HCT116 (cell line): Measurements from ENCODE around the gene TAS1R2. TPM values are rescaled to one million over a fixed set of nuclear protein-coding genes. Genes with fewer than 3 reads are reported as not detected.
"Not testable (repeated sequence)": the region's sequence is repeated elsewhere in the genome, so short reads cannot be mapped to it uniquely, and the experiment has no call there.

Experiments used
- ATAC-seq: fragments of 200-7000 bp; cut with Tn5 transposase; 2 replicates; pipeline ENCODE4 v1.9.1; 2020; ENCODE audit warnings: mild to moderate bottlenecking, moderate library complexity
- BruUV-seq: library from RNA; stranded (reverse); fragments of 400-500 nt; replicated peaks from 2 replicates; lab custom pipeline; 2021; lab: Mats Ljungman, UMichigan
- CTCF ChIA-PET: fragments of 300-600 bp; sonication (Branson Sonifier 250); formaldehyde crosslinking; loops from one replicate; lab custom pipeline; 2021; ENCODE audit warnings: antibody characterized with exemption; lab: Charles Lee
- POLR2A ChIA-PET: fragments of 300-600, 350-600 bp; sonication (Branson Sonifier 250); formaldehyde crosslinking; loops from one replicate; lab custom pipeline; 2021; ENCODE audit warnings: antibody characterized with exemption; lab: Charles Lee
- RAD21 ChIA-PET, 2 experiments: fragments of 300-600 bp; sonication (Branson Sonifier 250); formaldehyde crosslinking; loops; one replicate each; lab custom pipeline; 2023; ENCODE audit warnings: low total read pairs in 2 of 2; ENCODE audit not compliant: uncharacterized antibody in 2 of 2, unreplicated experiment in 2 of 2, low non-redundant PET in 1 of 2; lab: Charles Lee
- DNase-seq: peaks from one replicate; pipeline ENCODE4 v3.0.0-alpha.2; 2010; ENCODE audit warnings: low read depth, low spot score
- H2AFZ ChIP-seq: fragments of 200-600 bp; shearing (Covaris generic), sonication (generic); 2 replicates; pipeline ENCODE4 v1.6.1; 2017; ENCODE audit warnings: low read depth, mixed run types, mixed read lengths, antibody characterized with exemption, low read length; ENCODE audit not compliant: poor library complexity, severe bottlenecking
- H3K27ac ChIP-seq: 2 replicates; pipeline ENCODE4 v1.5.1; 2012; ENCODE audit warnings: low read depth, low read length
- H3K27me3 ChIP-seq: fragments of 200-600 bp; sonication (generic); 2 replicates; pipeline ENCODE4 v1.6.1; 2016; ENCODE audit warnings: mixed run types, low read length, mixed read lengths; ENCODE audit not compliant: insufficient read depth
- H3K36me3 ChIP-seq, 2 experiments: fragments of 200-500 bp in 1 of 2; fragments of 200-600 bp in 1 of 2; sonication (Bioruptor generic) in 1 of 2; sonication (generic) in 1 of 2; 2 replicates each; pipeline versions ENCODE4 v1.5.1 to v1.6.1; 2014 to 2016; ENCODE audit warnings: low read length in 2 of 2, inconsistent platforms in 1 of 2, mixed read lengths in 1 of 2, mixed run types in 1 of 2; ENCODE audit not compliant: insufficient read depth in 2 of 2, control insufficient read depth in 1 of 2
- H3K4me1 ChIP-seq, 2 experiments: fragments of 200-600 bp in 1 of 2; sonication (generic) in 1 of 2; 2 replicates each; pipeline versions ENCODE4 v1.5.1 to v1.6.1; 2012 to 2017; ENCODE audit warnings: low read length in 2 of 2, inconsistent platforms in 1 of 2, mild to moderate bottlenecking in 1 of 2, mixed read lengths in 1 of 2, mixed run types in 1 of 2, moderate library complexity in 1 of 2; ENCODE audit not compliant: insufficient read depth in 2 of 2, control insufficient read depth in 1 of 2
- H3K4me2 ChIP-seq: fragments of 200-600 bp; sonication (generic); 2 replicates; pipeline ENCODE4 v1.6.1; 2017; ENCODE audit warnings: mixed run types, low read length, mixed read lengths
- H3K4me3 ChIP-seq, 2 experiments: fragments of 200-600 bp in 1 of 2; sonication (generic) in 1 of 2; replicated peaks in 1 of 2; 2 replicates each; pipeline ENCODE4 v1.5.1; 2011 to 2016; ENCODE audit warnings: low read length in 2 of 2, control low read depth in 1 of 2, low read depth in 1 of 2, mild to moderate bottlenecking in 1 of 2, mixed read lengths in 1 of 2, mixed run types in 1 of 2
- H3K79me2 ChIP-seq: fragments of 200-600 bp; sonication (generic); 2 replicates; pipeline ENCODE4 v1.6.1; 2017; ENCODE audit warnings: mild to moderate bottlenecking, mixed run types, low read length, moderate library complexity, mixed read lengths; ENCODE audit not compliant: insufficient read depth
- H3K9ac ChIP-seq: fragments of 200-600 bp; sonication (generic); 2 replicates; pipeline ENCODE4 v1.6.1; 2016; ENCODE audit warnings: low read length, mixed read lengths
- H3K9me2 ChIP-seq: fragments of 200-600 bp; sonication (generic), shearing (Covaris generic); 2 replicates; pipeline ENCODE4 v1.6.1; 2017; ENCODE audit warnings: mixed run types, mild to moderate bottlenecking, moderate library complexity; ENCODE audit not compliant: insufficient read depth
- H3K9me3 ChIP-seq, 2 experiments: fragments of 200-500 bp in 1 of 2; fragments of 200-600 bp in 1 of 2; sonication (Bioruptor generic) in 1 of 2; sonication (generic) in 1 of 2; 2 replicates each; pipeline ENCODE4 v1.6.1; 2014 to 2017; ENCODE audit warnings: low read length in 2 of 2, mixed read lengths in 2 of 2, inconsistent platforms in 1 of 2, low read depth in 1 of 2, mild to moderate bottlenecking in 1 of 2, mixed run types in 1 of 2, moderate library complexity in 1 of 2; ENCODE audit not compliant: control insufficient read depth in 1 of 2, insufficient read depth in 1 of 2
- H4K20me1 ChIP-seq: fragments of 200-600 bp; sonication (generic), shearing (Covaris generic); 2 replicates; pipeline ENCODE4 v1.6.1; 2017; ENCODE audit warnings: mixed run types, mild to moderate bottlenecking, moderate library complexity; ENCODE audit not compliant: insufficient read depth
- CBX3 ChIP-seq: IDR thresholded peaks from 2 replicates; pipeline ENCODE4 v1.6.1; 2012; ENCODE audit warnings: low read depth
- CEBPB ChIP-seq: IDR thresholded peaks from 2 replicates; pipeline ENCODE4 v1.6.1; 2012; ENCODE audit warnings: low read depth
- EGR1 ChIP-seq: IDR thresholded peaks from 2 replicates; pipeline ENCODE4 v1.6.1; 2012; ENCODE audit warnings: low read depth
- EZH2 ChIP-seq: fragments of 200-600 bp; sonication (generic); IDR thresholded peaks from 2 replicates; pipeline ENCODE4 v1.6.1; 2017; ENCODE audit warnings: antibody characterized with exemption, mixed run types
- POLR2A ChIP-seq: IDR thresholded peaks from 2 replicates; pipeline ENCODE4 v1.7.0; 2011; ENCODE audit warnings: borderline replicate concordance; ENCODE audit not compliant: insufficient read depth, insufficient read length; ENCODE audit errors: extremely low read depth
- SIN3A ChIP-seq: IDR thresholded peaks from 2 replicates; pipeline ENCODE4 v1.6.1; 2012; ENCODE audit warnings: low read depth
- TCF7L2 ChIP-seq: IDR thresholded peaks from 2 replicates; pipeline ENCODE4 v1.7.0; 2011; ENCODE audit warnings: borderline replicate concordance, inconsistent platforms; ENCODE audit not compliant: insufficient read depth, insufficient read length; ENCODE audit errors: extremely low read depth
- ZFX ChIP-seq: fragments of 450-650 bp; IDR thresholded peaks from 2 replicates; pipeline ENCODE4 v1.6.1; 2017
- intact Hi-C: fragments of 100-400 bp; cut with micrococcal nuclease; formaldehyde crosslinking; loops from 2 replicates; pipeline ENCODE4 v1.10.0; 2022
- total RNA-seq: library from RNA; stranded (reverse); gene quantifications from one replicate; pipeline ENCODE4 v1.2.1, GENCODE V29; 2021; ENCODE audit not compliant: unreplicated experiment
- TF ChIP-seq, protein P1 (sequence below): IDR thresholded peaks from 2 replicates; pipeline ENCODE4 v1.6.1; 2012; ENCODE audit warnings: low read depth
- TF ChIP-seq, protein P2 (sequence below), 3 experiments: fragments of 200-600 bp in 1 of 3; sonication (generic) in 1 of 3; IDR thresholded peaks in 2 of 3; conservative IDR thresholded peaks in 1 of 3; 2 replicates each; pipeline ENCODE4 v1.5.1; 2012 to 2017; ENCODE audit warnings: low read depth in 2 of 3, low read length in 2 of 3, antibody characterized with exemption in 1 of 3, borderline replicate concordance in 1 of 3, control low read depth in 1 of 3, mild to moderate bottlenecking in 1 of 3, mixed read lengths in 1 of 3, mixed run types in 1 of 3, moderate library complexity in 1 of 3; ENCODE audit not compliant: insufficient read depth in 1 of 3

Gene TAS1R2
- total RNA-seq, 1 experiment from 2014 or later = not detected

DNA sequence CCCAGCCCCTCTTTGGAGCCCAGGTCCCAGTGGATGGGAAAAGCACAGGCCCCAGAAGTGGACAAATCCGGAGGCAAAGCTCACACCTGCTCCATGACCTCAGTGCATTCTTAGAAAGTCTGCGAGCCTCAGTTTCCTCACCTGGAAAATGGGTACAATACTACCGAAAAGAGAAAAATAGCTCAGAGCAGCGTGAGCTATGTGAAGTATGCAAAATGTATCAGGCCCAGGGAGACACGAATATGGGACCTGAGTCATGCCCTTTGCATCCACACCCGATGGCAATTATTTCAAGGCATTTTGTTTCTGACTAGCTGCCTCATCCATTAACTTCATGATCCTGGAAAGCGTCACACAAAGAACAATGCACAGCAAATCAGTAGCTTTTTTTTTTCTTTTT, 33.7 kb upstream of the TAS1R2 start:
- H3K79me2 ChIP-seq = no peaks in the 10 kb centered on the region
- CTCF ChIA-PET = interaction anchor here (0.6 to 1.8 kb wide), 3 partner anchors 9 to 20 kb away, joined by 3 to 6 read pairs (median 3); no protein-coding TSS in a partner anchor
- H3K9me3 ChIP-seq = no peaks in the 10 kb centered on the region
- no peak for DNase-seq
- POLR2A ChIA-PET = interaction anchor here (0.9 kb wide), 1 partner anchor 10 kb away, joined by 4 read pairs; the partner anchor contains the start of gene ALDH4A1
- no peaks in the 10 kb centered on the region for H4K20me1 ChIP-seq
- H2AFZ ChIP-seq = no peak overlapping the region
- H3K9me2 ChIP-seq = no peaks in the 10 kb centered on the region
- no peak overlapping the region for H3K27ac ChIP-seq
- RAD21 ChIA-PET = interaction anchor here in 1 of 2 experiments (1.3 kb wide), 1 partner anchor 9 kb away, joined by 3 read pairs; no protein-coding TSS in a partner anchor
- H3K4me1 ChIP-seq = no peaks in the 10 kb centered on the region
- no peaks in the 10 kb centered on the region for H3K36me3 ChIP-seq
- intact Hi-C loops = no loop called here
- H3K9ac ChIP-seq = no peak overlapping the region
- no peak overlapping the region for H3K4me3 ChIP-seq
- no TSS peak for BruUV-seq
- no peaks in the 10 kb centered on the region for H3K27me3 ChIP-seq
- H3K4me2 ChIP-seq = no peak overlapping the region
- TF ChIP-seq SIN3A (no peak), POLR2A (no peak), EZH2 (no peak), TCF7L2 (no peak), CBX3 (no peak), ZFX (no peak), CEBPB (no peak), EGR1 (no peak)
- TF ChIP-seq, protein P1, sequence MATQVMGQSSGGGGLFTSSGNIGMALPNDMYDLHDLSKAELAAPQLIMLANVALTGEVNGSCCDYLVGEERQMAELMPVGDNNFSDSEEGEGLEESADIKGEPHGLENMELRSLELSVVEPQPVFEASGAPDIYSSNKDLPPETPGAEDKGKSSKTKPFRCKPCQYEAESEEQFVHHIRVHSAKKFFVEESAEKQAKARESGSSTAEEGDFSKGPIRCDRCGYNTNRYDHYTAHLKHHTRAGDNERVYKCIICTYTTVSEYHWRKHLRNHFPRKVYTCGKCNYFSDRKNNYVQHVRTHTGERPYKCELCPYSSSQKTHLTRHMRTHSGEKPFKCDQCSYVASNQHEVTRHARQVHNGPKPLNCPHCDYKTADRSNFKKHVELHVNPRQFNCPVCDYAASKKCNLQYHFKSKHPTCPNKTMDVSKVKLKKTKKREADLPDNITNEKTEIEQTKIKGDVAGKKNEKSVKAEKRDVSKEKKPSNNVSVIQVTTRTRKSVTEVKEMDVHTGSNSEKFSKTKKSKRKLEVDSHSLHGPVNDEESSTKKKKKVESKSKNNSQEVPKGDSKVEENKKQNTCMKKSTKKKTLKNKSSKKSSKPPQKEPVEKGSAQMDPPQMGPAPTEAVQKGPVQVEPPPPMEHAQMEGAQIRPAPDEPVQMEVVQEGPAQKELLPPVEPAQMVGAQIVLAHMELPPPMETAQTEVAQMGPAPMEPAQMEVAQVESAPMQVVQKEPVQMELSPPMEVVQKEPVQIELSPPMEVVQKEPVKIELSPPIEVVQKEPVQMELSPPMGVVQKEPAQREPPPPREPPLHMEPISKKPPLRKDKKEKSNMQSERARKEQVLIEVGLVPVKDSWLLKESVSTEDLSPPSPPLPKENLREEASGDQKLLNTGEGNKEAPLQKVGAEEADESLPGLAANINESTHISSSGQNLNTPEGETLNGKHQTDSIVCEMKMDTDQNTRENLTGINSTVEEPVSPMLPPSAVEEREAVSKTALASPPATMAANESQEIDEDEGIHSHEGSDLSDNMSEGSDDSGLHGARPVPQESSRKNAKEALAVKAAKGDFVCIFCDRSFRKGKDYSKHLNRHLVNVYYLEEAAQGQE = no peak
- TF ChIP-seq, protein P2, sequence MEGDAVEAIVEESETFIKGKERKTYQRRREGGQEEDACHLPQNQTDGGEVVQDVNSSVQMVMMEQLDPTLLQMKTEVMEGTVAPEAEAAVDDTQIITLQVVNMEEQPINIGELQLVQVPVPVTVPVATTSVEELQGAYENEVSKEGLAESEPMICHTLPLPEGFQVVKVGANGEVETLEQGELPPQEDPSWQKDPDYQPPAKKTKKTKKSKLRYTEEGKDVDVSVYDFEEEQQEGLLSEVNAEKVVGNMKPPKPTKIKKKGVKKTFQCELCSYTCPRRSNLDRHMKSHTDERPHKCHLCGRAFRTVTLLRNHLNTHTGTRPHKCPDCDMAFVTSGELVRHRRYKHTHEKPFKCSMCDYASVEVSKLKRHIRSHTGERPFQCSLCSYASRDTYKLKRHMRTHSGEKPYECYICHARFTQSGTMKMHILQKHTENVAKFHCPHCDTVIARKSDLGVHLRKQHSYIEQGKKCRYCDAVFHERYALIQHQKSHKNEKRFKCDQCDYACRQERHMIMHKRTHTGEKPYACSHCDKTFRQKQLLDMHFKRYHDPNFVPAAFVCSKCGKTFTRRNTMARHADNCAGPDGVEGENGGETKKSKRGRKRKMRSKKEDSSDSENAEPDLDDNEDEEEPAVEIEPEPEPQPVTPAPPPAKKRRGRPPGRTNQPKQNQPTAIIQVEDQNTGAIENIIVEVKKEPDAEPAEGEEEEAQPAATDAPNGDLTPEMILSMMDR (IDR thresholded peaks at IDR 0.05 in 2 of 3, conservative IDR thresholded peaks at IDR 0.05 in 1 of 3; ENCODE audit: borderline replicate concordance in 1 of 3, insufficient read depth in 1 of 3, low read depth in 2 of 3, low read length in 2 of 3) = no peak
- no peak for ATAC-seq

DNA sequence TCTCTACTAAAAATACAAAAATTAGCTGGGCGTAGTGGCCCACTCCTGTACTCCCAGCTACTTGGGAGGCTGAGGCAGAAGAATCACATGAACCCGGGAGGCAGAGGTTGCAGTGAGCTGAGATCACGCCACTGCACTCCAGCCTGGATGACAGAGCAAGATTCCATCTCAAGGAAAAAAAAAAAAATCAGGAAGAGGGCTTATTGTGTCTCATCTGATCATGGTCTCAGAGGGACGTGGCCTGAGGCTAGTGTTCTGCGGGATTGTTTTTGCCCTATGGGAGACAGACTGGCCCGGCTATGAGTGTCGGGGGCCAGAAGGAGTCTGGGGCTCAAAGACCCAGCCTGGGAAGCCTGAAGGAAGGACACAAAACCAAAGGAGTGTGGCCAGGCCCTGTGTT, 32.4 kb upstream of the TAS1R2 start:
- H2AFZ ChIP-seq, intact Hi-C loops, POLR2A ChIA-PET, H3K4me1 ChIP-seq, RAD21 ChIA-PET, H3K27me3 ChIP-seq, H4K20me1 ChIP-seq, DNase-seq, H3K9me2 ChIP-seq, BruUV-seq, ATAC-seq, H3K4me2 ChIP-seq, H3K9me3 ChIP-seq, H3K36me3 ChIP-seq, H3K4me3 ChIP-seq, H3K9ac ChIP-seq, H3K79me2 ChIP-seq, H3K27ac ChIP-seq: not testable (repeated sequence)
- CTCF ChIA-PET = interaction anchor here (1.3 to 1.8 kb wide), 3 partner anchors 11 to 21 kb away, joined by 5 to 6 read pairs (median 6); partner anchors contain the start of gene ALDH4A1
